Psoas muscle (tissue), 8 donors: ENCODE data around the gene TSPAN14. TPM values are rescaled to one million over a fixed set of nuclear protein-coding genes. Genes with fewer than 3 reads are reported as not detected.

ENCODE experiments used
- ATAC-seq, 4 donors: fragments of 200-7000 bp; cut with Tn5 transposase; one replicate each; pipeline ENCODE4 v1.9.1; 2020; ENCODE audit warnings: moderate library complexity in 3 of 4, mild to moderate bottlenecking in 2 of 4
- DNase-seq, 2 donors: peaks; one replicate each; pipeline ENCODE4 v3.0.0-alpha.2; 2020
- H3K27ac ChIP-seq: fragments of 200-600 bp; one replicate; pipeline ENCODE4 v1.8.0; 2022
- H3K27me3 ChIP-seq, 3 donors: fragments of 200-600 bp in 1 of 3; one replicate each; pipeline versions ENCODE4 v1.6.1 to v1.8.0; 2013 to 2022; ENCODE audit warnings: low read length in 2 of 3, mild to moderate bottlenecking in 2 of 3, moderate library complexity in 1 of 3; ENCODE audit not compliant: insufficient read depth in 3 of 3
- H3K36me3 ChIP-seq, 2 donors: fragments of 200-600 bp in 1 of 2; one replicate each; pipeline versions ENCODE4 v1.6.1 to v1.8.0; 2013 to 2022; ENCODE audit warnings: low read depth in 1 of 2, mild to moderate bottlenecking in 1 of 2, moderate library complexity in 1 of 2; ENCODE audit not compliant: insufficient read depth in 1 of 2
- H3K4me1 ChIP-seq: fragments of 200-600 bp; one replicate; pipeline ENCODE4 v1.8.0; 2022
- H3K4me3 ChIP-seq: fragments of 200-600 bp; one replicate; pipeline ENCODE4 v1.8.0; 2022; ENCODE audit warnings: mild to moderate bottlenecking
- H3K9me3 ChIP-seq: fragments of 200-600 bp; one replicate; pipeline ENCODE4 v1.8.0; 2022
- CTCF ChIP-seq: fragments of 200-600 bp; IDR thresholded peaks from one replicate; pipeline ENCODE4 v1.8.0; 2022; ENCODE audit warnings: antibody characterized with exemption
- WGBS, 3 donors: extraction: QIAGEN DNeasy Blood & Tissue Kit; methylation state at CpG; one replicate each; pipeline versions ENCODE4 v1.1.6 to v1.1.7; 2013; 5-methylcytosine and 5-hydroxymethylcytosine counted together
- intact Hi-C, 2 donors: fragments of 100-400 bp; cut with DNase I; formaldehyde crosslinking; loops; one replicate each; pipeline versions ENCODE4 v1.11.0 to v1.14.2; 2022
- polyA plus RNA-seq, 3 donors: library from polyadenylated mRNA; stranded (reverse); fragments of 200-250 nt; gene quantifications; one replicate each; pipeline ENCODE4 v1.2.3, GENCODE V29; 2013
- total RNA-seq, 4 donors: library from RNA; stranded (reverse); fragmentation: NEBNext Ultra II Directional in 2 of 4; extraction: Animal tissue kit (Norgen Biotek cat#: 25700) in 2 of 4; gene quantifications; one replicate each; pipeline versions ENCODE4 v1.2.1 to v1.2.4, GENCODE V29; 2021 to 2023
- donor health status: healthy with polysubstance abuse.
- donor health status: DM: no; HTN: no; CAD: no; lungs with moderate emphysema.
- donor health status: Bipolar disorder and iron deficiency.
- donor health status: healthy.
- donor health status: DM: yes; HTN: yes; CAD: no.
- donor health status: DM: no; HTN: no; CAD: no.
- donor health status: DM: no; HTN: no; CAD: no.
- donor health status: DM: yes; HTN: yes; CAD: no.

The TSPAN14 gene
- total and polyA plus RNA-seq, 7 donors: 19.4 to 33.3 (median 23.9) TPM

GRCh38 chr10:80484676-80485075 is 30.6 kb downstream of the TSPAN14 start:
- no peak for TF ChIP-seq CTCF
- peaks cover 0 to 8% of the 10 kb centered on the region in 2 donors for H3K36me3 ChIP-seq
- no peak overlapping the region for H3K4me3 ChIP-seq
- H3K9me3 ChIP-seq: no peaks in the 10 kb centered on the region
- DNase-seq (no peak), ATAC-seq (no peak)
- no peaks in the 10 kb centered on the region for H3K27me3 ChIP-seq
- peaks cover 21% of the 10 kb centered on the region for H3K4me1 ChIP-seq
- H3K27ac ChIP-seq: no peak overlapping the region
- intact Hi-C loops: no loop called here

GRCh38 chr10:80485076-80485945 is 31.2 kb downstream of the TSPAN14 start:
- no peak for TF ChIP-seq CTCF
- 79 to 83% (median 82%) methylated on average over 10 of the region's 10 CpGs for WGBS, 3 donors
- H3K9me3 ChIP-seq: no peaks in the 10 kb centered on the region
- H3K4me1 ChIP-seq: peaks cover 21% of the 10 kb centered on the region
- H3K36me3 ChIP-seq: peaks cover 0 to 14% of the 10 kb centered on the region in 2 donors
- DNase-seq (no peak), ATAC-seq (no peak)
- H3K27ac ChIP-seq: no peak overlapping the region
- intact Hi-C loops: no loop called here
- no peaks in the 10 kb centered on the region for H3K27me3 ChIP-seq
- no peak overlapping the region for H3K4me3 ChIP-seq

- no peak overlapping the region for H3K4me3 ChIP-seq
- 72 to 78% (median 73%) methylated on average over 17 of the region's 17 CpGs for WGBS, 3 donors
- ATAC-seq (peak in 1 of 4 donors; percentile 24), DNase-seq (no peak)
- H3K9me3 ChIP-seq: no peaks in the 10 kb centered on the region
- H3K27me3 ChIP-seq: no peaks in the 10 kb centered on the region
- peaks cover 21% of the 10 kb centered on the region for H3K4me1 ChIP-seq
- no peak for TF ChIP-seq CTCF
- peaks cover 0 to 22% of the 10 kb centered on the region in 2 donors for H3K36me3 ChIP-seq
- intact Hi-C loops: no loop called here
- H3K27ac ChIP-seq: no peak overlapping the region
These were observed 32.0 kb downstream of the TSPAN14 start for GRCh38 chr10:80485946-80486764.

GRCh38 chr10:80486785-80487420 is 32.8 kb downstream of the TSPAN14 start:
- Histone ChIP-seq H3K27ac (no peak overlapping the region), H3K27me3 (no peaks in the 10 kb centered on the region), H3K4me3 (no peak overlapping the region), H3K9me3 (no peaks in the 10 kb centered on the region), H3K36me3 (peaks cover 0 to 29% of the 10 kb centered on the region in 2 donors), H3K4me1 (peaks cover 21% of the 10 kb centered on the region)
- WGBS, 3 donors: 88% methylated on average over 9 of the region's 9 CpGs
- ATAC-seq: no peak
- TF ChIP-seq CTCF: no peak
- intact Hi-C loops: no loop called here
- no peak for DNase-seq
